ENCODE data around the gene SCRN3.
"Not testable (repeated sequence)": the region's sequence is repeated elsewhere in the genome, so short reads cannot be mapped to it uniquely, and the experiment has no call there.

SCRN3 gene

GRCh38 chr2:174362949-174363348 is 32.6 kb upstream of the SCRN3 start:
- peaks cover 11% of the 10 kb centered on the region for H3K9me3 ChIP-seq (ENCODE audit: severe bottlenecking)
- no peak overlapping the region for H3K27ac ChIP-seq
- no peak for DNase-seq
- no peak for TF ChIP-seq CTCF (IDR thresholded peaks at IDR 0.05; ENCODE audit: low read depth, low read length)
- peaks cover 24% of the 10 kb centered on the region for H3K36me3 ChIP-seq
- H3K4me3 ChIP-seq (ENCODE audit: low read depth, low read length) = no peak overlapping the region
- H3K27me3 ChIP-seq (ENCODE audit: insufficient read depth, low read depth, severe bottlenecking) = no peaks in the 10 kb centered on the region

GRCh38 chr2:174363492-174364225 is 31.9 kb upstream of the SCRN3 start:
- H3K27me3 ChIP-seq (ENCODE audit: insufficient read depth, low read depth, severe bottlenecking); DNase-seq; H3K27ac ChIP-seq; H3K4me3 ChIP-seq (ENCODE audit: low read depth, low read length): not testable (repeated sequence)
- H3K9me3 ChIP-seq (ENCODE audit: severe bottlenecking) = peaks cover 11% of the 10 kb centered on the region
- H3K36me3 ChIP-seq = peaks cover 24% of the 10 kb centered on the region

- TF ChIP-seq CTCF (IDR thresholded peaks at IDR 0.05; ENCODE audit: low read depth, low read length) = no peak
- Histone ChIP-seq H3K4me3 (ENCODE audit: low read depth, low read length) (no peak overlapping the region), H3K36me3 (peaks cover 24% of the 10 kb centered on the region), H3K27ac (no peak overlapping the region), H3K27me3 (ENCODE audit: insufficient read depth, low read depth, severe bottlenecking) (no peaks in the 10 kb centered on the region), H3K9me3 (ENCODE audit: severe bottlenecking) (peaks cover 11% of the 10 kb centered on the region)
- no peak for DNase-seq
Observed at GRCh38 chr2:174364628-174365027, 30.9 kb upstream of the SCRN3 start.

GRCh38 chr2:174365571-174365970 is 30.0 kb upstream of the SCRN3 start:
- no peak for TF ChIP-seq CTCF (IDR thresholded peaks at IDR 0.05; ENCODE audit: low read depth, low read length)
- peaks cover 8% of the 10 kb centered on the region for H3K9me3 ChIP-seq (ENCODE audit: severe bottlenecking)
- H3K27ac ChIP-seq = no peak overlapping the region
- DNase-seq = no peak
- no peaks in the 10 kb centered on the region for H3K27me3 ChIP-seq (ENCODE audit: insufficient read depth, low read depth, severe bottlenecking)
- H3K36me3 ChIP-seq = peaks cover 26% of the 10 kb centered on the region
- no peak overlapping the region for H3K4me3 ChIP-seq (ENCODE audit: low read depth, low read length)

- TF ChIP-seq CTCF (IDR thresholded peaks at IDR 0.05; ENCODE audit: low read depth, low read length) = no peak
Observed at GRCh38 chr2:174368691-174369090, 26.8 kb upstream of the SCRN3 start.

GRCh38 chr2:174376967-174377366 is 18.6 kb upstream of the SCRN3 start:
- no peaks in the 10 kb centered on the region for H3K27me3 ChIP-seq (ENCODE audit: insufficient read depth, low read depth, severe bottlenecking)
- peaks cover 54% of the 10 kb centered on the region for H3K36me3 ChIP-seq
- H3K9me3 ChIP-seq (ENCODE audit: severe bottlenecking) = no peaks in the 10 kb centered on the region
- no peak overlapping the region for H3K27ac ChIP-seq
- no peak for DNase-seq
- H3K4me3 ChIP-seq (ENCODE audit: low read depth, low read length) = no peak overlapping the region
- no peak for TF ChIP-seq CTCF (IDR thresholded peaks at IDR 0.05; ENCODE audit: low read depth, low read length)

More at GRCh38 chr2:174368691-174369090, 26.8 kb upstream of the SCRN3 start:
- no peak overlapping the region for H3K4me3 ChIP-seq (ENCODE audit: low read depth, low read length)
- peaks cover 8% of the 10 kb centered on the region for H3K9me3 ChIP-seq (ENCODE audit: severe bottlenecking)
- no peak overlapping the region for H3K27ac ChIP-seq
- no peaks in the 10 kb centered on the region for H3K27me3 ChIP-seq (ENCODE audit: insufficient read depth, low read depth, severe bottlenecking)
- H3K36me3 ChIP-seq = peaks cover 30% of the 10 kb centered on the region
- DNase-seq = no peak
